ENCODE data around the gene SNAPIN.

DNA sequence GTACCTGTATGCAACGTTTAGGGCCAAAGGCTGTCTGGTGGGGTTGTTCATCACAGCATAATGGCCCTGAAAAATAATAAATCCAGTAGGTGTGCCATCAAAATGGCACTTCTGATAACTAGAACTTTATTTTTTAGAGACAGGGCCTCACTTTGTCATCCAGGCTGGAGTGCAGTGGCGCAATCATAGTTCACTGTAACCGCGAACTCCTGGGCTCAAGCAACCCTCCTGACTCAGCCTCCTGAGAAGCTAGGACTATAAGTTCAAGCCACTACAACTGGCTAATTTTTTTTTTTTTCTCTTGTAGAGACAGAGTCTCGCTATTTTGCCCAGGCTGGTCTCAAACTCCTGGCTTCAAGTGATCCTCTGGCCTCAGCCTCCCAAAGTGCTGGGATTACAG lies 4.7 kb downstream of the SNAPIN start:
- TF ChIP-seq SIN3A (IDR thresholded peaks at IDR 0.05; ENCODE audit: borderline replicate concordance, insufficient read depth, low read depth, low read length) = no peak
- TF ChIP-seq, protein P1, sequence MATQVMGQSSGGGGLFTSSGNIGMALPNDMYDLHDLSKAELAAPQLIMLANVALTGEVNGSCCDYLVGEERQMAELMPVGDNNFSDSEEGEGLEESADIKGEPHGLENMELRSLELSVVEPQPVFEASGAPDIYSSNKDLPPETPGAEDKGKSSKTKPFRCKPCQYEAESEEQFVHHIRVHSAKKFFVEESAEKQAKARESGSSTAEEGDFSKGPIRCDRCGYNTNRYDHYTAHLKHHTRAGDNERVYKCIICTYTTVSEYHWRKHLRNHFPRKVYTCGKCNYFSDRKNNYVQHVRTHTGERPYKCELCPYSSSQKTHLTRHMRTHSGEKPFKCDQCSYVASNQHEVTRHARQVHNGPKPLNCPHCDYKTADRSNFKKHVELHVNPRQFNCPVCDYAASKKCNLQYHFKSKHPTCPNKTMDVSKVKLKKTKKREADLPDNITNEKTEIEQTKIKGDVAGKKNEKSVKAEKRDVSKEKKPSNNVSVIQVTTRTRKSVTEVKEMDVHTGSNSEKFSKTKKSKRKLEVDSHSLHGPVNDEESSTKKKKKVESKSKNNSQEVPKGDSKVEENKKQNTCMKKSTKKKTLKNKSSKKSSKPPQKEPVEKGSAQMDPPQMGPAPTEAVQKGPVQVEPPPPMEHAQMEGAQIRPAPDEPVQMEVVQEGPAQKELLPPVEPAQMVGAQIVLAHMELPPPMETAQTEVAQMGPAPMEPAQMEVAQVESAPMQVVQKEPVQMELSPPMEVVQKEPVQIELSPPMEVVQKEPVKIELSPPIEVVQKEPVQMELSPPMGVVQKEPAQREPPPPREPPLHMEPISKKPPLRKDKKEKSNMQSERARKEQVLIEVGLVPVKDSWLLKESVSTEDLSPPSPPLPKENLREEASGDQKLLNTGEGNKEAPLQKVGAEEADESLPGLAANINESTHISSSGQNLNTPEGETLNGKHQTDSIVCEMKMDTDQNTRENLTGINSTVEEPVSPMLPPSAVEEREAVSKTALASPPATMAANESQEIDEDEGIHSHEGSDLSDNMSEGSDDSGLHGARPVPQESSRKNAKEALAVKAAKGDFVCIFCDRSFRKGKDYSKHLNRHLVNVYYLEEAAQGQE (IDR thresholded peaks at IDR 0.05; ENCODE audit: insufficient read depth in 1 of 2, low read depth in 2 of 2, low read length in 1 of 2) = no peak
- TF ChIP-seq, protein P2, sequence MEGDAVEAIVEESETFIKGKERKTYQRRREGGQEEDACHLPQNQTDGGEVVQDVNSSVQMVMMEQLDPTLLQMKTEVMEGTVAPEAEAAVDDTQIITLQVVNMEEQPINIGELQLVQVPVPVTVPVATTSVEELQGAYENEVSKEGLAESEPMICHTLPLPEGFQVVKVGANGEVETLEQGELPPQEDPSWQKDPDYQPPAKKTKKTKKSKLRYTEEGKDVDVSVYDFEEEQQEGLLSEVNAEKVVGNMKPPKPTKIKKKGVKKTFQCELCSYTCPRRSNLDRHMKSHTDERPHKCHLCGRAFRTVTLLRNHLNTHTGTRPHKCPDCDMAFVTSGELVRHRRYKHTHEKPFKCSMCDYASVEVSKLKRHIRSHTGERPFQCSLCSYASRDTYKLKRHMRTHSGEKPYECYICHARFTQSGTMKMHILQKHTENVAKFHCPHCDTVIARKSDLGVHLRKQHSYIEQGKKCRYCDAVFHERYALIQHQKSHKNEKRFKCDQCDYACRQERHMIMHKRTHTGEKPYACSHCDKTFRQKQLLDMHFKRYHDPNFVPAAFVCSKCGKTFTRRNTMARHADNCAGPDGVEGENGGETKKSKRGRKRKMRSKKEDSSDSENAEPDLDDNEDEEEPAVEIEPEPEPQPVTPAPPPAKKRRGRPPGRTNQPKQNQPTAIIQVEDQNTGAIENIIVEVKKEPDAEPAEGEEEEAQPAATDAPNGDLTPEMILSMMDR (IDR thresholded peaks at IDR 0.05) = no peak

Measured in Panc1 (cell line).